ENCODE results near the gene OPA1.

OPA1 gene

GRCh38 chr3:193710286-193711165 lies 117.5 kb downstream of the OPA1 start:
- no peak for DNase-seq

GRCh38 chr3:193711166-193711485 lies 118.1 kb downstream of the OPA1 start:
- DNase-seq, result no peak

GRCh38 chr3:193711523-193711963 lies 118.5 kb downstream of the OPA1 start:
- no peak for DNase-seq

- no peak for DNase-seq
These were observed 119.1 kb downstream of the OPA1 start for GRCh38 chr3:193711964-193712598.

- no peak for DNase-seq
These were observed 119.9 kb downstream of the OPA1 start for GRCh38 chr3:193712938-193713337.

- no peak for DNase-seq
These were observed 121.6 kb downstream of the OPA1 start for GRCh38 chr3:193714523-193715137.

- no peak for DNase-seq
These were observed 123.1 kb downstream of the OPA1 start for GRCh38 chr3:193716150-193716549.

- DNase-seq, result no peak
These were observed 126.7 kb downstream of the OPA1 start for GRCh38 chr3:193719735-193720134.

- no peak for DNase-seq
These were observed 127.2 kb downstream of the OPA1 start for GRCh38 chr3:193720169-193720568.

GRCh38 chr3:193722566-193722965 lies 129.6 kb downstream of the OPA1 start:
- no peak for DNase-seq

GRCh38 chr3:193727089-193727488 lies 134.1 kb downstream of the OPA1 start:
- no peak for DNase-seq

- DNase-seq, result no peak
These were observed 135.6 kb downstream of the OPA1 start for GRCh38 chr3:193728429-193729087.

- DNase-seq, result no peak
These were observed 136.1 kb downstream of the OPA1 start for GRCh38 chr3:193729088-193729465.

- DNase-seq, result no peak
These were observed 136.6 kb downstream of the OPA1 start for GRCh38 chr3:193729601-193730000.

- DNase-seq, result no peak
These were observed 137.5 kb downstream of the OPA1 start for GRCh38 chr3:193730511-193730910.

GRCh38 chr3:193730976-193731375 lies 138.0 kb downstream of the OPA1 start:
- DNase-seq, result no peak

GRCh38 chr3:193731656-193732055 lies 138.6 kb downstream of the OPA1 start:
- DNase-seq, result no peak

- DNase-seq, result no peak
These were observed 139.4 kb downstream of the OPA1 start for GRCh38 chr3:193732391-193732790.

GRCh38 chr3:193732827-193733226 lies 139.8 kb downstream of the OPA1 start:
- no peak for DNase-seq

GRCh38 chr3:193734737-193735366 lies 141.8 kb downstream of the OPA1 start:
- no peak for DNase-seq

- DNase-seq, result no peak
These were observed 142.8 kb downstream of the OPA1 start for GRCh38 chr3:193735850-193736249.

- DNase-seq, result no peak
These were observed 143.6 kb downstream of the OPA1 start for GRCh38 chr3:193736616-193737015.

- no peak for DNase-seq
These were observed 144.3 kb downstream of the OPA1 start for GRCh38 chr3:193737191-193737751.

Measured in left hindlimb (tissue), 1 donor.